HG02852 (cell line): Measurements from ENCODE around the gene MMAB.
"Not testable (repeated sequence)": the region's sequence is repeated elsewhere in the genome, so short reads cannot be mapped to it uniquely, and the experiment has no call there.

Experiments used
- ATAC-seq: cut with Tn5 transposase; IDR thresholded peaks from one replicate; pipeline ENCODE4 v1.9.1; 2021; ENCODE audit warnings: mild to moderate bottlenecking, moderate library complexity; ENCODE audit not compliant: unreplicated experiment

MMAB gene

DNA sequence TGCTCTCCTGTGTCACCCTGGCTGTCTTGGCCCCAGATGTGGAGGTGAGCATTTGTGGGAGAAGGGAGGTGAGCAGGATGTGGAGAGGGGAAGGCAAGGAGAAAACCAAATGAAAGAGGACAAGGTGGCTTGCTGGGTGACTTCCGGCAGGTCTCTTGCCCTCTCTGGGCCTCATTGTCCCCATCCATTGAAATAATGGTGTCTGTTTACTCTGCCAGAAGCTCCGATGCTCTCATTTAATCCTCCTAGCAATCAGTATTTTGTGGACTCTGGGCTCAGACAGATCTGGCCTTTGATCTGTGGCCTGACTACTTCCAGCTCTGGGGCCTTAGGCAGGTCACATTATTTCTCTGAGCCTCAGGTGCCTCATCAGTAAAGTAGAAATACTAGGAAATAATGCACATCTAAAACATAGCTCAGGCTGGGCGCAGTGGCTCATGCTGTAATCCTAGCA is 30.9 kb upstream of the MMAB start:
- ATAC-seq: no peak

DNA sequence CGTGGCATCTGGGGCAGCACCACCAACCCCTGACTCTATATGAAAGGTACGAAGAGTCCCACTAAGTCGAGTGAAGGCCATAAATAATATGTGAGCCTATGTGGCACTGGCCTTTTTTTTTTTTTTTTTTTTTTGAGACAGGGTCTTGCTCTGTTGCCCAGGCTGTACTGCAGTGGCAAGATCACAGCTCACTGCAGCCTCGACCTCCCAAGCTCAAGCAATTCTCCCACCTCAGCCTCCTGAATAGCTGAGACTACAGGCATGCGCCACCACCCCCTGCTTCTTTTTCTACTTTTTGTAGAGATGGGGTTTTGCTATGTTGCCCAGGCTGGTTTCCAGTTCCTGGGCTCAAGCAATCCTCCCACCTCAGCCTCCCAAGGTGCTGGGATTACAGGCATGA is 28.8 kb upstream of the MMAB start:
- ATAC-seq: not testable (repeated sequence)

DNA sequence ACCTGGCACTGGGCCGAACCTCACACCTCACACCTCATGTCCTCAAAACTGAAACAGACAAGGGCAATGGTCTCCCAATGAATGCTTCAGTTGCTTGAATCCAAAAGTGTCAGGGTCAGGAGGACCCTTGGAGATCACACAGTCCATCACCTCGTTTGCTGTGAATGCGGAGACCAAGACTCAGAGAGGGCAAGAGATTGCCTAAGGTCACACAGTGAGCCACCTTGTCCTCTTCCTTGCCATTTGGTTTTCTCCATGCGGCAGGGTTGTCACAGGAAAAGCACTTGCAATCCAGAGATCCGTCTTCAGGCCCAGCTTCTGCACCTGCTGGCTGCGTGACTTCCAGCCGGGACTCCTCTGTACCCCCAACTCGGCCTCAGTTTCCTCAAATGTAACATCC is 28.3 kb upstream of the MMAB start:
- no peak for ATAC-seq

DNA sequence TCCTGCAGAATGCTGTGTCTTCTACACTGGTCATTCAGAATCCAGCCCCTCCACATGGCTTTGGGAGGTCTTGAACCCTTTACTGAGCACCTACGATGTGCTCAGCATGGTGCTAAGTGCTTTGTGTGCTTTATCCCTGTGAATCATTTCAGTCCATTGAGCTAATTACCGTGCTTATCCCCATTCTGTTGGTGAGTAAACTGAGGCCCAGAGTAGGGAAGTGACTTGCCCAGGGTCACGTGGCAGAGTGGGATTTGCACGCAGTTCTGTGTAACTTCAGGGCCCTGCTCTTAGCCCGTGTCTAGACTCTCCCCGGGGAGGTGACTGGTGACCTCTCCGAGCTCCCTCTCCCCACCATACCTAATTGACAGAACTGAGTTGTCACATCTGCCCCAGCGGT is 27.7 kb upstream of the MMAB start:
- ATAC-seq: no peak

DNA sequence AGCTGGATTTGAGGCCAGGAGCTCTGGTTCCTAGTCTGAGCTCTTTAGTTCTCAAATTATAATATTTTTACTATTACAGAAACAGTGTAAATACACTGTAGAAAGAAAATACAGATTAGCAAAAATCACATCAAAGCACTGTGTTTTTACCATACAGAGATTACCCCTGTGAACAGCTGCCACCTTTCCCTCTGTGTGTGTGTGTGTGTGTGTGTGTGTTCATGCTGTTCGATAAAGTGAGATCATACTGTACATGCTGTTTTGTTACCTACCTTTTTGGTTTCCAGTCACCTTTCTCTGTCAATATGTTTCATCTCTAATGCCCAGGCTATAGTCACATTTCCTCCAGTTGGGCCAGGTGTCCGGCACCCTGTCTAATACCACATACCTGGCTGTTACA is 27.2 kb upstream of the MMAB start:
- no peak for ATAC-seq

DNA sequence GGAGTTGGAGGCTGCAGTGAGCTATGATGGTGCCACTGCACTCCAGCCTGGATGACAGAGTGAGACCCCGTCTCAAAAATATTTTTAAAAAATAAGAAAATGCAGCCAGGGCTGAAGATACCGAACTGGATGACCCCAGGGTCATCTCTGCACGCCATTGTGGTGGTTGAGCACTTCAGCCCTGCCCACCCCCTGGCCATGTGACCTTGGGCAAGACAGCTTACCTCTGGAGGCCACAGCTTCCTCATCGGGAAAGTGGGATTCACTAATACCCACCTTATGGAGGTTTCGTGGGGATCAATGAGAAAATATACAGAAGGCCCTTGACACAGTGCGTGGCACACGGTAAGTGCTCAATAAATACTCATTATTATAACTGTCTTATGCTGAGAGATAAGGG is 25.8 kb upstream of the MMAB start:
- no peak for ATAC-seq

DNA sequence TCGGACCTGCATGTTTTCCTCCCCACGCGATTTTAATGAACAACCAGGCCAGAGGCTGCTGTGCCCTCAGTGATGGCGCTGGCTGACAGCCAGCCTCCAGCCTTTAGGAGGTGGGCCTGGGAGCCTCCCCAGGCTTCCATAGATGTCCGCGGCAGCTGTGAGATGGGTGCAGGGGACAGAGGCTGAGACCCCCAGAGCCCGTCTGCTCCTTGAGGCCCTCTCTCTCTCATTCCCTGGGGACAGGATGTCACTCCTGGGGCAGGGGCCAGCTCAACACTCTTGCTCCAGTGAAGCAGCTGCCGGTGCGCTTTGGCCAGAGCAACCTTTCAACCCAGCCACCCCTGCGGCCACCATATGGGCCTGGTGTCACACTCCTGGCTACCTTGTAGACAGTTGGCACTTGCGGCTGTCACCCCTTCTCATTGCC is 25.1 kb upstream of the MMAB start:
- no peak for ATAC-seq

DNA sequence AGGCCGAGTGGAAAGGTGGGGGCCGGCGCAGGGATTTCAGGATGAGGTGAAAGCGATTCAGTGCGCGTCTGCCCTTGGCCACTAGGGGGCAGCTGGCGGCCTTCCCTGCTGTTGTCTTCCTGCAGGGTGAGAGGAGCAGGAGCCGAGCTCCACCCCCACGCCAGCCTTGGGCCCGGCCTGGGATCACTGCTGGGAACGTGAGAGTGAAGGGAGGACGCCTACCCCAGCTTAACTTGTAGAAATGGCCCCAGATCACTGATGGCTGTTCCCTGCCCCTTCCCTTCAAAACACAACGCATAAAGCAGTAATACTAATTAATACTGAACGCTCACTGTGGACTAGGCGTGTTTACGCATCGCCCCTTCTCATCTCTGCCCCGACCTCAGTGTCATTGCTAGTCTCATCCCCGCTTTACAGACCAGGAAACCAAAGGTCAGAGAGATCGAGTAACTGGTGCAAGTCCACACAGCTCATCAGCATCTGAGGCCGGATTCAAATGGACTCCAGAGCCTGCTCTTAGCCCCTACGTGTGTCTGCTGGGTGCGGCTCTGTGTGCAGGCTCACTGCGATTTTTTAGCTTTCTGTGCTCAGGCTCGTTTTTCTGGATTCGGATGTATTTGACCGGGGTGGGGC is 24.6 kb upstream of the MMAB start:
- peak; percentile 54 for ATAC-seq

DNA sequence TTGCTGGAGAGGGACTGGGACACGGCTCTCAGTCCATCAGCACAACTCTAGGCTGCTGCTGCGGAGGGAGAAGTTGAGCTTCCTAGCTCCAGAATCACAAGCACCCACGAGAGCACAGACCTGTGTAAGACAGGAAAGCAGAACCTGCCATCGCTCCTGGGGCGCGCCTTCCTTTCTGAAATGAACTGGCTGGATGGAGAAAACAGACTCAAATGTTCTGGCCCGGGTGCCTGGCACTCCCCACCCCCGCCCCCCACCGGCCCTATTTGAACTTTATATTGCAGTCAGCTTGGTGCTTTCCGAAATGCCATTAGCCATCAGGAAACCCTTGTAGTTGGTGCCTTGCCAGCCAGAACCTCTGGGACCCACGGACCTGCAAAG is 24.1 kb upstream of the MMAB start:
- ATAC-seq: no peak

DNA sequence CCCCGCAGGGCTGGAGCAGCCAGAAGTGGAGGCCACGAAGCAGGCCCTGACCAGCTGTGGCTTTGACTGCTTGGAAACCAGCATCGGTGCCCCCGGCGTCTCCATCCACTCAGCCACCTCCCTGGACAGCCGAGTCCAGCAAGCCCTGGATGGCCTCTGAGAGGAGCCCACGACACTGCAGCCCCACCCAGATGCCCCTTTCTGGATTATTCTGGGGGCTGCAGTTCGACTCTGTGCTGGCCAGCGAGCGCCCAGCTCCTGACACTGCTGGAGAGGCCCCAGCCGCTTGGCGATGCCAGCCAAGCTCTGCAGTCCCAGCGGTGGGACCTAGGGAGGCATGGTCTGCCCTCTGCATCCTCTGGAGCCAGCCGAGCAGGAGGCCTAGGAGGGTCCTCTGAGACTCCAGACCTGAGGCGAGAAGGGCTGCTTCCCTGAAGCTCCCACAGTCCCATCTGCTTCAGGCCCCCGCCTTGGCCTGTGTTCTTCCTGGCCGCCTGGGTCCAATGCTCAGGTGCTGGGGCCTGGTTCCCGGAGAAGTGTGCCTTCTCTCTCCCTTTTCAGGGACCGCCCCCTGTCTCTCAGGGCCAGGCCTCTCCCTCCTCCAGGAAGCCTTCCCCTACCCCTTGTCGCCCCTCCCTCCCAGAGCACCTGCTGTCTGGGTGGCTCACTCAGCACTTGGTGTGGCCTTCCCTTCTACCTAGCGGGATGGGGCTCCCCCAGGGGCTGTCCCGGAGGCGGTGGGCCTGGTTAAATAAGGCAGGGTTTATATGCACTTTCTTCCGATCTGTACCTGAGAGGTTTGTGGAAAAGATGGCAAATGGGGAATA is 23.3 kb upstream of the MMAB start:
- no peak for ATAC-seq

DNA sequence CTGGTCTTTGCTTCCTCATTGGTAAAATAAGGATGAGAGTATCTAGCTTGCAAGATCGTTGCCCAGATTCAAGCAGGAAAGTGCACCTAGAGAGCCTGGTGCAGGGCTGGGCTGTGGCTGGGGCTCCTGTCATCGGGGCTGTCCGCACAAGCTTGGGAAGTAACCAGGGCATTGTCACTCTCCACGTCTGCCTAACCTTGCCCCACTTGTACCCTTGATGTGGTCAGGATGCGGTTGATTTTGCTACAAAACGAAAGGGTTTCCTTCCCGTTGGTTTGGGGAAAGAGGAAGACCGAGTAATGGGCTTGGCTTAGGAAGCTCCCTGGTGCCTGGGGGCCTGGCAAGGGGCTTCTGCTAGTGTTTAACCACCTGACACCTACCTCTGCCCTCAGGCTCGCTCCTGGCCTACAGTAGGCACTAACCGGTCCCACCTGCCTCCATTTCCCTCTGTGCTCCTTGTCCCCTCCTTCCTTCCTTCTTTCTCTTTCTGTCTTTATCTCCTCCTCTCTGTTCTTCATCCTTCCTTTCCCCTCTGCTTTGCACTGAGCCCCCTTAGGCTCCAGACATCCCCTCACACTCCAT is 22.1 kb upstream of the MMAB start:
- ATAC-seq: no peak

DNA sequence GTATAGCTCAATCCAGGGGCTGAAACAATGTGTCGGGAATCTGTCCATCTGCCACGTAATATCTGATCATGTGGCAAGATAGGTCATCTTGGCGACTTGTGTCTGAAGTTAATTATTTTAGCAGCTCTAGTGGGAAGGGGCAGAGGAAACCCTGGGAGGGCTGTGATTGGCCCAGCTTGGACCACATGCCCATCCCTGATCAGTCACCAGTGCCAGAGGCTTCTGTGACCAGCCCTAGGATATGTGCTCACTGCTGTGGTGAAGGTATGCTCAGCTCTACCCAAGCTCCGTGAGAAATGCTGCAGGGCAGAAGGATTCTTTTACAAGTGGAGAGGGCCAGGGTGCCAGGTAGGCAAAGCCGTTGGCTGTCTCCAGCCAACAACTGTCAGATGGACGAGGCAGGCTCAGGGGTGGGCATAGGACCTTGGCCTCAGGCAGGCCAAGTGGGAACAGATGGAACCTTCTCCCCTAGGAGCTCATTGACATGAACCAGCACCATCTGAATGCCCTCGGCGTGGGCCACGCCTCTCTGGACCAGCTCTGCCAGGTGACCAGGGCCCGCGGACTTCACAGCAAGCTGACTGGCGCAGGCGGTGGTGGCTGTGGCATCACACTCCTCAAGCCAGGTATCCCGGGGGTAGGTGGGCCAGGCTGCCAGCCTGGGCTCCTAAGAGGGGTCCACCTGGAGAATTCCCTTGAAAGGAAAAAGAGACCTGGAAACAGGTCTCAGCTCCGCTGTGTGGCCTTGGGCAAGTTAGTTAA is 21.4 kb upstream of the MMAB start:
- no peak for ATAC-seq

DNA sequence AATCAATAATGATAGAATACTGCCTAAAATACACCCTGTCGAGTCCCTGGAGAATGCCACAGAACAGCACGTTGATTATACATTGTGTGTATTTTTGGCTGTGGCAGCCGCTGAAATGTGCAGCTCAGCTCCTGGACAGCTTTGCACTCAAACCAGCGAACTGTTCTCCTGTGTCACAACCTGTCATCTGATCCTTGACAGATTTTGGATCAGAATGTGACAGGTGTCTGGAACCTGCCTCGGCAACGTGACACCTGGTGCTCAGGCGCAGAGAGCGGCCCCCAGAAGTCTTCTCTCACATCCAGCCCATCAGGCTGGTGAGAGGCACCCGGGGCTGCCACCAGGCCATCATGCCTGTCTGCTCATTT is 19.6 kb upstream of the MMAB start:
- ATAC-seq: no peak

DNA sequence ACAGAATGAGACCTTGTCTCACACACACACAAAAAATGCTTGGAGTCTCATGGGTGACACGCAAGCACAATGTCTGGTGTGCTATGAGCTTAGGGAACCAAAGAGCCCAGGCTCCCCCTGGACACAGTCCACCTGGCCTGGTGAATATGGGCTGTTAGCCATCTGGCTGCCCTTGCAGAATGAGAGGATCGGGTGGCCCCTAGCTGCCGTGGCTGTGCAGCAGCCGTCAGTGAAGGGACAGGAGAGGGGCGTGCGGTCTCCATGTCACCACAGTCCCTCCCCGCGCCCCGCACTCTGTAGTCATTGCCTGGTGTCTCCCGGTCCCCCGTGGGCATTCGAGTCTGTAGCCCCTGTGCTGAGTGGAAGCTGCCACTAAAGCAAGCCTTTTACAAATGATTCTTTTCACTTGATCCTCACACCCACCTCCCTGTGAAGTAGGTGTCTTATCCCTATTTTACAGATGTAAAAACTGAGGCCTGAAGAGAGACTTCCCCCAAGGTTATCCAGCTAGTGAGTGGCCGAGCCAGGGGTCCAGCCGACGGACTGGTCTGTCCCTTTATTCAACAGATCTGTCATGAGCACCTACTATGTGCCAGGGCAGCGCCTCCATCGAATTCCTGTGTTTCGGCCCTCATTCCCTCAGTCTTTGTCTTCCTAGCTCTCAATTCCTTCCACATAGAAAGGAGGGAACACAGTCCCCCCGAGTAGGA is 19.0 kb upstream of the MMAB start:
- ATAC-seq: no peak

DNA sequence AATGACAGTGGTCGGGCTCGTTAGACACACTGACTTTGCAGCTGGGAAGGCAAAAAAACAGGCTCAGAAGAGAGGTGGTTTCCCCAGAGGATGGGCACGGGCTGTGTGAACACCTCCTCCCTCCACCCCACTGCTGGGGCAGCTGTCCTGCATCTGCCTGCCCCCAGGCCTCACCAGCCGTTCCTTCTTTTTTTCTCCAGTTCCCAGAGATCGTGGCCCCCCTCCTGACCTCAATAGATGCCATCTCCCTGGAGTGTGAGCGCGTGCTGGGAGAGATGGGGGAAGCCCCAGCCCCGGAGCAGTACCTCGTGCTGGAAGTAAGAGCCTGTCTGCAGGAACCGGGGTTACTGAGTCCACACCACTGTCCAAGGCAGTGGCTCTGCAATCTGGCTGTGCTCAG is 17.7 kb upstream of the MMAB start:
- no peak for ATAC-seq

DNA sequence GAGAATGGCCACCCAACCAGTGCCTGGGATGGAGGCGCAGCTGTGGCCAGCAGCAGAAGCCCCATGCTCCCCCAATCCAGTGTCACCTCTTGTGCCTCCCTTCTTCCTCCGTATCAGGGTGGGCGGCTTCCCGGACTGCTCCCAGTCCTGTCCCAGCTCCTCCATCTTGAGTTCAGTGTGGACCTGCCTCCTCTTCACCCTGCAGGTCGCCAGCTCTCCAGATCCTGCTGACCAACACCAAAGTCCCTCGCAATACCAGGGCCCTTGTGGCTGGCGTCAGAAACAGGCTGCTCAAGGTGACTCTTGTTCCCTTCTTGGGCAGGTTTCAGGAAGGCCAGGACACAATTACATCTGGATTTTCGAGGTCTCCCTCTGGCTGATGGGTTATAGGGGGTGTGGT is 17.3 kb upstream of the MMAB start:
- ATAC-seq: no peak

DNA sequence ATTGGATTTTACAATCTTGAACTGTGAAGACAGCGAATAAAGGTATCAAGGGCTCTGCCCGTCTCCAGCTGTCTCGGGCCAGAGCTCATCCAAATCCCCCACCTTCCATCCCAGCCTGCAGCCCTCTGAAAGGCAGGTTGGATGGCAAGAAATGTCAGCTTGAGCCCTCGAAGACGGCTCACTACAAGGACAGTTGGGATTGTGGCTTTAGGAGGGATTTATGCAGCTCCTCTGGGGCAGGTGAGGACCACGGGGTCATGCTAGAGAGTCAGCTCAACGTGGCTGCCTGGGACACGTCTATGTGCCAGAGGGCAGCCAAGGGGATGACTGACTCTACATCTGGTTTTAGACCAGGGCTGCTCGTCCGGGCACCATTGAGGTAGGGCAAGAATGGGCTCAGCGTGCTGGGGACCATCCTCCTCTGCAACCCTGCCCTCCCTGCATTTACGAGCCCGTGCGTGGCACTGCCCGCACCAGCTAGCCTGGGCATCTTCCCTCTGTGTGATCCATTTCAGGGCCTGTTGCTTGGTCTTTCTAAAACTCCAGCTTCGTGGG is 16.5 kb upstream of the MMAB start:
- no peak for ATAC-seq

DNA sequence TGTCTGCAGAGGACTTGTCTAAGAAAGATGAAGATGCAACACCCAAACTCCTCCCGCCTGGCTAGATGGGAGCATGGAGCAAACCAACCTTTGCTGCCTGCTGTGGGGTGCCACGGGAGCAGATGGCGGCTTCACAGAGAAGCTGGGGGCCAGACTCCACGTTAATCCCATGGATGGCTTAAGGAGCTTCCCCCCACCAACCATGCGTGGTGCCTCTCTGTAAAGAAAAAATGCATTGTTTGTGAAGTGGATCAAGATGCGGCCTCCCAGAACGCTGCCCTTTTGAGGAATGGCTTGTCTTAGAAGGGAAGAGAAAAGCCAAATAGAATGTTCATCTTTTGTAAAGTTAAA is 15.9 kb upstream of the MMAB start:
- ATAC-seq: no peak

DNA sequence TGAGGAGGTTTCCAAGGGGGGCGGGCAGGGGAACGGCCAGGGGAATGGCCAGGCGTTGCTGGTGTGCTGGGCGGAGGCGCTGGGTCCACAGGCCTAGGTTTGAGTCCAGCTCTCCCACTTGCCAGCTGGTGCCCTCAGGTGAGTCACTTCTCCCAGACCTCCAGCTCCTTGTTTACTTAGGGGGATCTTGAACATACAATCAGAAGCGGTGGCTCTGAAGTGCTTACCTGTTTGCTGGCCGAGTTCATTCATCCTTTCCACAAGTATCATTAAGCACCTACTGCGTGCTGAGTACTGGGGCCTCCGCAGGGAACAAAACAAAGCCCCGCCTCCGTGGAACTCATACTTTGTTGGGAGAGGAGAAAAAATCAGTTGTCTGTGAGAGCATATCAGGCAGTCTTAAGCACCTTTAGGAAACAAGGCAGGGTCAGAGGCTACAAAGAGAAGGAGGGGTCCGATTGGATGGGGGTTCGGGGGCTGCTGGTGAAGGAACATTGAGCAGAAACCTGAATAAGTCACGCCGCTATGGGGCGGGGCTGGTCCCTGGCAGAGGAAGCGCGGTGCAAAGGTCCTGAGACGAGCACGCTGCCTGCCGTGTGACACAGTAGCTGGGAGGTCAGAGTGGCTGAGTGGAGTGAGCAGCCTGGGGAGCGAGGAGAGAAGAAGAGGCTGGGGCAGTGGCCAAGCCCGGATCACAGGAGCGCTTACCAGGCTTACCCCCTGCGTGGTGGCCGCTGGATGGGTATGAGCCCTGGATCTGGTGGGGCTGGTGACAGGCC is 15.3 kb upstream of the MMAB start:
- no peak for ATAC-seq

DNA sequence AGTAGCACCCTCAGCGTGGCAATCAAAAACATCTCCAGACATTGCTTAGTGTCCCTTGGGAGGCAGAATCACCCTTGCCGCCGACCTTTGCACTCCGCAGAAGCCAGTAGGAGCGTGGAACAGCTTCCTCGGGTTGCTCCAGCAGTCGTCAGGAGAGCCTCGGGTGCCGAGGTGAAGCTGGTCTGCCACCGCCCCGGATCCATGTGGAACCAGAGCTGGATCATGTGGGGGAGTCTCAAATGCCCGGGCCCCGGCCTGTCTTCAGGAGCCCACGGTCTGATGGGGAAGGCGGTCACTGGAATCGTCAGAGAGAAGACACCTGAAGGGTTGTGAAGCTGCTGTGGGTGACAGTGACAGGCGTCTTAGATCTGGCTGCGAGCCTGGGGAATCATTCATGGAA is 14.6 kb upstream of the MMAB start:
- no peak for ATAC-seq
